Prostate gland (tissue), 2 donors: Measurements from ENCODE around the gene TRAF7. TPM values are rescaled to one million over a fixed set of nuclear protein-coding genes. Genes with fewer than 3 reads are reported as not detected.

Experiments used
- DNase-seq: peaks from one replicate; pipeline ENCODE4 v3.0.0-alpha.2; 2019; ENCODE audit warnings: low spot score
- H3K27ac ChIP-seq, 2 donors: fragments of 200-600 bp; sonication (generic); 2 replicates each; pipeline ENCODE4 v1.5.1; 2017 to 2019
- H3K27me3 ChIP-seq: fragments of 200-600 bp; sonication (generic); replicated peaks from 2 replicates; pipeline ENCODE4 v1.5.1; 2019; ENCODE audit not compliant: insufficient read depth
- H3K36me3 ChIP-seq, 2 donors: fragments of 200-600 bp; sonication (generic); 1 replicate in 1 of 2; 2 replicates in 1 of 2; pipeline versions ENCODE4 v1.5.1 to v1.8.1; 2017 to 2019
- H3K4me1 ChIP-seq: fragments of 200-600 bp; sonication (generic); replicated peaks from 2 replicates; pipeline ENCODE4 v1.5.1; 2019
- H3K4me3 ChIP-seq, 2 donors: fragments of 200-600 bp; sonication (generic); 2 replicates each; pipeline ENCODE4 v1.5.1; 2017 to 2019
- H3K9me3 ChIP-seq: fragments of 200-600 bp; sonication (generic); 2 replicates; pipeline ENCODE4 v1.5.1; 2017
- POLR2A ChIP-seq: fragments of 450-650 bp; IDR thresholded peaks from one replicate; pipeline ENCODE4 v1.6.1; 2016; ENCODE audit warnings: antibody characterized with exemption, mild to moderate bottlenecking
- POLR2AphosphoS5 ChIP-seq: sonication (generic); formaldehyde crosslinking; IDR thresholded peaks from one replicate; pipeline ENCODE4 v1.6.1; 2017; ENCODE audit warnings: antibody characterized with exemption
- WGBS: methylation state at CpG from one replicate; pipeline ENCODE4 v1.1.5; 2018; 5-methylcytosine and 5-hydroxymethylcytosine counted together
- intact Hi-C: fragments of 100-400 bp; cut with DNase I; formaldehyde crosslinking; loops from one replicate; pipeline ENCODE4 v1.14.2; 2022
- total RNA-seq, 2 donors: library from RNA; depleted of rRNA; stranded (reverse); fragments of >200 nt; gene quantifications; one replicate each; pipeline ENCODE4 v1.1.0, GENCODE V29; 2016
- TF ChIP-seq, protein P1 (sequence below), 4 experiments: fragments of 200-600 bp in 2 of 4; fragments of 450-650 bp in 2 of 4; sonication (generic) in 2 of 4; IDR thresholded peaks; 1 replicate in 3 of 4; 2 replicates in 1 of 4; pipeline ENCODE4 v1.5.1; 2016 to 2019; ENCODE audit warnings: antibody characterized with exemption in 4 of 4, mild to moderate bottlenecking in 2 of 4, moderate library complexity in 2 of 4

The TRAF7 gene
- total RNA-seq, 2 donors from 2014 or later: 40.0 to 51.5 TPM

DNA sequence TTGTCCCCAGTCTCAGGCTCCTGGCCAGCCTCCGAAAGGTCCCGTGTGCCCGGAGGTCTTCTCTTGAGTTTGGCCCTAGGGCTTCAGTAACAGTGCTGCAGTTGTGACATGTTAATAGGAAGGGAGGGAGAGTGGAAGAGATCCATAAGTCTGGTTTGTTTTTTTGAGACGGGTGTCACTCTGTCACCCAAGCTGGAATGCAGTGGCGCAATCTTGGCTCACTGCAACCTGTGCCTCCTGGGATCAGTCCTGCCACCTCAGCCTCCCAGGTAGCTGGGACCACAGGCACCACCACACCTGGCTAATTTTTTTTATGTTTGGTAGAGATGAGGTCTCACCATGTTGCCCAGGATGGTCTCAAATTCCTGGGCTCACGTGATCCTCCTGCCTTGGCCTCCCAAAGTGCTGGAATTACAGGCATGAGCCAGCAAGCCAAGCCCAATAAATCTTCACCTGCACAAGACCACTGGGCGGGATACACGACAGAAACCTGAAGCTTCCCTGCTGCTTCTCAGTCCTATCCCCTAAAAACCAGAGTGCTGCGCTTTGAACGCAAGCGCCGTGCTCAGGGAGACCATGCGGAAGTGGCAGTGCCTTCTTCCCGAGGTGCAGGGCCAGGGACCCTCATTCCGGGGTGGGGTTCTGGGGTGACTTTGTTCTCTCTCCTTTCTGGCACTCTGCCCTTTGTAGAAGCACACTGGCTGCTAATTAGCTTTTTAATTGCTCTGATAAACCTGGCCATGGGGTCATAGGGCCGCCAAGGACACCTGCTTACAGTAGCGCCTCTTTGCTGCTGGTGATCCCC lies 10.9 kb downstream of the TRAF7 start:
- no peaks in the 10 kb centered on the region for H3K9me3 ChIP-seq
- intact Hi-C loops: no loop called here
- 84% methylated on average over 17 of the region's 17 CpGs for WGBS
- H3K4me1 ChIP-seq: peaks cover 13% of the 10 kb centered on the region
- H3K27me3 ChIP-seq: no peaks in the 10 kb centered on the region
- DNase-seq: no peak
- TF ChIP-seq, protein P1, sequence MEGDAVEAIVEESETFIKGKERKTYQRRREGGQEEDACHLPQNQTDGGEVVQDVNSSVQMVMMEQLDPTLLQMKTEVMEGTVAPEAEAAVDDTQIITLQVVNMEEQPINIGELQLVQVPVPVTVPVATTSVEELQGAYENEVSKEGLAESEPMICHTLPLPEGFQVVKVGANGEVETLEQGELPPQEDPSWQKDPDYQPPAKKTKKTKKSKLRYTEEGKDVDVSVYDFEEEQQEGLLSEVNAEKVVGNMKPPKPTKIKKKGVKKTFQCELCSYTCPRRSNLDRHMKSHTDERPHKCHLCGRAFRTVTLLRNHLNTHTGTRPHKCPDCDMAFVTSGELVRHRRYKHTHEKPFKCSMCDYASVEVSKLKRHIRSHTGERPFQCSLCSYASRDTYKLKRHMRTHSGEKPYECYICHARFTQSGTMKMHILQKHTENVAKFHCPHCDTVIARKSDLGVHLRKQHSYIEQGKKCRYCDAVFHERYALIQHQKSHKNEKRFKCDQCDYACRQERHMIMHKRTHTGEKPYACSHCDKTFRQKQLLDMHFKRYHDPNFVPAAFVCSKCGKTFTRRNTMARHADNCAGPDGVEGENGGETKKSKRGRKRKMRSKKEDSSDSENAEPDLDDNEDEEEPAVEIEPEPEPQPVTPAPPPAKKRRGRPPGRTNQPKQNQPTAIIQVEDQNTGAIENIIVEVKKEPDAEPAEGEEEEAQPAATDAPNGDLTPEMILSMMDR (IDR thresholded peaks at IDR 0.05): no peak
- TF ChIP-seq POLR2AphosphoS5 (no peak), POLR2A (no peak)
- no peak overlapping the region for H3K4me3 ChIP-seq
- H3K36me3 ChIP-seq: peaks cover 0 to 4% of the 10 kb centered on the region in 2 donors
- H3K27ac ChIP-seq: no peak overlapping the region

DNA sequence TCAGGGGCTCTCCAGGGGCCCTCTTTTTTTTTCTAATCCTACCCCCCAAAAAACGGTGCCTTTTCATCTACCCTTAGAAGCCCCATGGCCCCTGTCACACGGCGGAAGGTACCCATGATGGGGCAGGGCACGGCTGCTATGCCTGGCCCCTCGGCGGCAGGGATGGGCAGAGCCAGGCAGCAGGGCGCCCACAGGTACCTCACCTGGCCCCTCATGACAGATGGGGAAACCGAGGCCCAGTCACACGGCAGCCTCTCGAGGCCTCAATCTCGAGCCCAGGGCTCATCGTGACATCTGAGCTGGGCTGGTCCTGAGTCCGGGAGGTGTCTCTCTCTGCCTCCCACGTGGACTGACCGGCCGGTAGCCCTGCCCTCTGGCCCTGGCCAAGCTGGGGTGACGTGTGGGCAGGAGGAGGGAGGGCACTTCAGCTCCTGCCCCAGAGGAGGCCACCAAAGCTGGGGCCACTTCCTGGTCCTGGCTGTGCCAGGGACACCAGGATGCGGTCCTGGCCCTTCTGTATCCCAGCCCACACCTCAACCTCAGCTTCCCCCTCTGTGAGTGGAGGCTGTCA lies 11.6 kb downstream of the TRAF7 start:
- Histone ChIP-seq H3K36me3 (peaks cover 0 to 4% of the 10 kb centered on the region in 2 donors), H3K4me3 (no peak overlapping the region), H3K27ac (no peak overlapping the region), H3K4me1 (peaks cover 13% of the 10 kb centered on the region), H3K27me3 (no peaks in the 10 kb centered on the region), H3K9me3 (no peaks in the 10 kb centered on the region)
- TF ChIP-seq, protein P1 (IDR thresholded peaks at IDR 0.05): no peak
- TF ChIP-seq POLR2A (no peak), POLR2AphosphoS5 (no peak)
- no peak for DNase-seq
- intact Hi-C loops: no loop called here
- WGBS: 92% methylated on average over 17 of the region's 18 CpGs

DNA sequence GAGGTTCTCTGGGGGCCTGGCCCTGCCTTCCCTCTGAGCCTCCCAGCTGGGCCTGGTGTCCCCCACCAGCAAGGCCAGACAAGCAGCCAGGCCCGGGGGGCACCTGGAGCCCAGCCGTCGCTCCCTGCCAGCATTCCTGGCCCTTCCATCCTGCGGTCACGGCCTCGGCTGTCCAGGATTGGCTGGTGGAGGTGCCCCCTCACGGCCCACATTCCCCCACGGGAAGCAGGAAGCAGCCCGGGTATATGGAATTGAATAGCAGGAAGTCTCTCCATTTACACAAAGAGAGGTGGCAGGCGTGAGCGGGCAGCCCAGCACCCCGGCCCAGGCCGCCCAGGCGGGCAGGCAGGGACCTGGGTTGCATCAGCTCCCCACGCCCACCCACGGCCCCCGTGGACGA lies 14.5 kb downstream of the TRAF7 start:
- Histone ChIP-seq H3K9me3 (no peaks in the 10 kb centered on the region), H3K4me3 (no peak overlapping the region), H3K4me1 (no peaks in the 10 kb centered on the region), H3K27me3 (no peaks in the 10 kb centered on the region), H3K36me3 (peaks cover 7 to 14% of the 10 kb centered on the region in 2 donors), H3K27ac (peak overlapping the region in 1 of 2 donors; percentile 29)
- no peak for DNase-seq
- WGBS: 95% methylated on average over 11 of the region's 18 CpGs
- TF ChIP-seq POLR2AphosphoS5 (no peak), POLR2A (no peak)
- TF ChIP-seq, protein P1 (IDR thresholded peaks at IDR 0.05): no peak
- intact Hi-C loops: no loop called here

DNA sequence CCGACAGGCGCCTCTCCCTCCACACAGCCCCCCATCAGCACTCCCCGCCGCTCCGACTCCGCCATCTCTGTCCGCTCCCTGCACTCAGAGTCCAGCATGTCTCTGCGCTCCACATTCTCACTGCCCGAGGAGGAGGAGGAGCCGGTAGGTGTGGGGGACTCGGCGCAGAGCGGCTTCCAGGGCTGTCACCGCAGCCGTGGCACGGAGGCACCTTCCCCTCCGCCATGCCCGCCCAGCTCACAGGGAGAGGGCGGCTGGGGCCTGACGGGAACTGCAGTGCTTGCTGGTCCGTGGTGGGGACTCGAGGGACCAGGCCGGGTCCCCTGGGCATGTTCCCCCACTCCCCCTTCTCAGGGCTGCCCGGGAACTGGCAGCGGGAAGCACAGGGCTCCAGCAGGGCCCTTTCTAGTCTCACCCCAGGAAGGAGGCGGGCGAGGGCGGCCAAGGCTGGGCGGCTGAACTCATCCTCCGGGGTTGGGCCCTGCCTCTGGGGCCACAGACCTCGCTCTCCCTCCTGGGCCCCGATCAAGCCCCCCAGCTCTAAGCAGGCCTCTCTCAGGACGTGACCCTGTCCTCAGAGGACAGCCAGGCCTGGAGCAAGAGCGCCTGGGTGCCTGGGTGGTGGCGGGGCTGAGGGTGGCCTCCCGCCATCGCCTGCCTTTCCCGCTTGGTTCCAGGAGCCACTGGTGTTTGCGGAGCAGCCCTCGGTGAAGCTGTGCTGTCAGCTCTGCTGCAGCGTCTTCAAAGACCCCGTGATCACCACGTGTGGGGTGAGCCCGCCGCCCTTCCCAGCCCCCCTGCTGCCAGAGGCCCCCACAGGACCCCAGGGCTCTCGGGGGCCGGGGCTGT lies 15.2 kb downstream of the TRAF7 start:
- no peak for DNase-seq
- Histone ChIP-seq H3K27me3 (no peaks in the 10 kb centered on the region), H3K4me1 (no peaks in the 10 kb centered on the region), H3K4me3 (no peak overlapping the region), H3K9me3 (no peaks in the 10 kb centered on the region), H3K36me3 (peaks cover 7 to 15% of the 10 kb centered on the region in 2 donors), H3K27ac (no peak overlapping the region)
- TF ChIP-seq, protein P1 (IDR thresholded peaks at IDR 0.05): no peak
- TF ChIP-seq POLR2AphosphoS5 (no peak), POLR2A (no peak)
- intact Hi-C loops: no loop called here
- 90% methylated on average over 38 of the region's 47 CpGs for WGBS
